CD4-positive, alpha-beta T cell treated with Interleukin-15 for 1 hour (primary cell): ENCODE data around the gene PIGL.
A peak's percentile ranks its signal among the peaks of the same experiment; 100 is the strongest.

Source experiments
- DNase-seq: peaks from one replicate; pipeline ENCODE4 v3.0.0-alpha.2; 2020

PIGL gene

DNA sequence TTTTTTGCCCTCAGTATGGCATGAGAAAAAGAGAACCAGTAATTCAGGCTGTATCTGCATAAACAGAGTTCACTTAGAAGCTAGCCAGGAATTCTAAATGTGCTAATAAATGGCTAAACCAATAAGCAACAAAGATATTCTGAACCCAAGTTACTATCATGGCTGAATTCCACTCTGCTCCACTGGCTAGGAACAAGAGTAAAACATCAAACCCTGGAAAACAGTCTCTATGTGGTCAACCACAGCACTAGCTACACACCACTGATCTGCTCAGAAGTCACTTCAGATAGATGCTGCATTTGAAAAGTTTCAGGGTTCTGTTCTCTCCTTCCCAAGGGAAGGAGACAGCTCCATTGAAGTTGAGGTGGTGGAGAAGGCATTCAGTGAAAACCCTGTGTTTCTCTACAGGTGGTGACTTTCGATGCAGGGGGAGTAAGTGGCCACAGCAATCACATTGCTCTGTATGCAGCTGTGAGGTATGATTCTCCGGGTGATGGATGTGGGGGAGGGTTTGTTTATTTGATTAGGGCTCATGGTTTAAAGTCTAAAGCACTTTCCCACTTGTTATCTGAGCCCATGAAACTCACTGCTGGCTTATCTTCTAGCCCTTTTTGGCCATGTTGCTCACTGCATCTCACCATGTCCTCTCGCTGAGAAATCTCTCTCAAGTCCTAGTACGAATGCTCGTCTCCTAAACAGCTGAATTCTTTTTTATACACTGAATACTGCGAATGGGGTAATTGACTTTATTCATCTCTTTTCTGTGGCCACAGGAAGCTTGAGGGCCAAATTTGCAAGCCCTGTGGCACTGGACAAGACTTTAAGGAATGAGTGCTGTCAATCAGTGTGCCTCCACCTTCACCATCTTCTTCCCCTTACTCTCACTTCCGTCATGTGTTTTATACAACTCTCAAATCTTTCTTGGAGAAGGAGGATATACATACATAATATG, 96.4 kb downstream of the PIGL start:
- DNase-seq = no peak

- no peak for DNase-seq
These were observed 97.2 kb downstream of the PIGL start for GRCh38 chr17:16314189-16314588.

- no peak for DNase-seq
These were observed 97.8 kb downstream of the PIGL start for GRCh38 chr17:16314859-16315258.

- DNase-seq = no peak
These were observed 103.0 kb downstream of the PIGL start for GRCh38 chr17:16319969-16320368.

DNA sequence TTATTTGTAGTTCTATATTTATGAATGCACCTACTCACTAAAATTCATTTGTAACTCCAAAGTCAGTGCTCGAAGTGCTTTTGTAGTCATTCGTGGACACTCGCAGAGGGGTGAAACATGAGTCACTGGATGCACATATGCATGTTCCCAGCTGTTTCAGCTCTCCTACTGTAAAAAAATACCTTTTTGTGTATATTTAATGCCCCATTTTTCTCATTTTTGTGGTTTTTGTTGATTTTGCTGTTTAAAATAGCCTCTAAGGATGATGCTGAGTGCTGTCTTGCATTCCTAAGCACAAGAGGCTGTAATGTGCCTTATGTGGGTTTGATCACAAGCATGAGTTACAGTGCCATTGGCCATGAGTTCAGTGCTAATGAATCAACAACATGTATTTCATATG, 105.6 kb downstream of the PIGL start:
- no peak for DNase-seq

DNA sequence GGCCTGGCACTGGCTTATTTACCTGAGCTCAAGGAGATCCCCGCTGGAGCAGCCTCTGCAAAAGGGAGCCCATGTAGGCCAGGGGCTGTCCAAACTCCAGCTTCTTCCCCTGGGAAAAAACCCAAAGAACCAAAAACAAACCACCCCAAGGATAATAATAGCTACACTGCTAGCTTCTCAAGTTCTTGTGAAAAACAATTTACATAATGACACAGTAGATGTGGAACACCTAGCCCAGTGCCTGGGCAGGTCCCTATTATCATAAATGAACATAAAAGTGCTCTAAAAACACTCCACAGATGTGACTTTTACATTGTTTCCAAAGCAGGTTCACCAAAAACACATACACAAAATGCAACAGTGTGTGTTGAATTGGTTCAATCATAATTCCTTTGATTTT, 109.0 kb downstream of the PIGL start:
- no peak for DNase-seq

DNA sequence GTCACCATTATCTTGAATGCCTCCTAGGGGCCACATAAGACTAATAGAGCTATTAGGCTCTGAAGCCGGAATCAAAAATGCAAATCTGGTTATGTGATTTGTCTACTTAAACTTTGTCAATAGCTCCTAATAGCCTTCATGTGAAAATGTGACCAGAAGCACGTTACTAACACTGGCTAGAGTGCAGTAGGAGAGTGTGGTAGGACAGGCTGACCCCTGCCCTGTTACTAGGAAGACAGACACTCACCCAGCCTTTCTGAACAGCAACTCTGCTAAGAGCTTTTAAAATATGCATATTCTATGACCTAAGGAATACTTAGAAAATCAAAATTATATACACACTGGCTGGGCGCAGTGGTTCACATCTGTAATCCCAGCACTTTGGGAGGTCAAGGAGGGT, 110.0 kb downstream of the PIGL start:
- DNase-seq = no peak

- no peak for DNase-seq
These were observed 112.0 kb downstream of the PIGL start for GRCh38 chr17:16328997-16329396.

GRCh38 chr17:16329519-16330271, 112.7 kb downstream of the PIGL start:
- DNase-seq = no peak

DNA sequence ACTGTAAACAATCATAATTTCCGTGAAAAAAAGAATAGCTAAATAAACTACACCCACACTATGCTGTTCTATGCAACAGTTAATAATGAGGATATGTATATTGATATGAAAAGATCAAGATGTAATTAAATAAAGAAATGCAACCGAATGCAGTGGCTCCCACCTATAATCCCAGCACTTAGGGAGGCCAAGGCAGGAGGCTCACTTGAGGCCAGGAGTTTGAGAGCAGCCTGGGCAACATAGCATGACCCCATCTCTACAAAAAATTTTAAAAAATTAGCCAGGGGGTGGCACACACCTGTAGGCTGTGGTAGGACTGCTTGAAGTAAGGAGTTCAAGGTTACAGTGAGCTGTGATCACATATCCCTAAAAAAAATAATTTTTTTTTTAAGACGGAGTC, 121.4 kb downstream of the PIGL start:
- DNase-seq = no peak

GRCh38 chr17:16339402-16339801, 122.4 kb downstream of the PIGL start:
- no peak for DNase-seq

DNA sequence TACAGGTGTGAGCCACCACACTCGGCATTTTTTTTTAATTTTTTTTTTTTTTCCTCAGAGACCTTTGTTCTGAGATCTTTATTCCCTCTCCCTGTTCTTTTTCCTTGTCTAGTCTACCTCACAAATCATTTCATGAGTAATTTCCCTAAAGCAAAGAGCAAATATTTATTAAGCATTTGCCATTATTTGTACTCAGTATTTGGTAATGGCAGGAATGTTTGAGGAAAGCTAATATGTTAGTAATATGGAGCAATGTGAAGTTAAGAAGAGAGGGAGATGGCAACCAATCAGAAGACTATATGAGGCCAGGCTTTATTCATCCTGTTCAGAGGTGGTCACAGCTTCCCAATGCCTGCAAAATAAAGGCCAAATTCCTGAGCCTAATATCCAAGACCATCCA, 122.9 kb downstream of the PIGL start:
- no peak for DNase-seq

- no peak for DNase-seq
These were observed 126.0 kb downstream of the PIGL start for GRCh38 chr17:16342979-16343378.

DNA sequence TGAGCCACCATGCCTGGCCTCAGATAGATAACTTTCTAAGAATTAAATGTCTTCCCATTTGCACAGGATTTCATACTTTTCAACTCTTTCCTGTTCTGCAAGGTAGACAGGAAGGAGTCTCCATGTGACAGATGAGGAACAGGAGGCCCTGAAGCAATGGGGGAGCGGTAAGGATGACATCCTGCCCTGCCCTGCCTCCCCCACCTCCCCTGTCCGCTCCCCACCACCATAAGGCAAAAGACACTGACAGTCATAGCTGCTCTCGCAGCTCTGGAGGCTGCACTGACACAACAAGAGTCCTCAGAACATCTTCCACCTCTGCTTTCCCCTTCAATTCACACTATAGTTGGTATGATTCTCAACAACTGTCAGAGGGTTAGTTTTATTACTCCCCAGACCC, 126.6 kb downstream of the PIGL start:
- no peak for DNase-seq

DNA sequence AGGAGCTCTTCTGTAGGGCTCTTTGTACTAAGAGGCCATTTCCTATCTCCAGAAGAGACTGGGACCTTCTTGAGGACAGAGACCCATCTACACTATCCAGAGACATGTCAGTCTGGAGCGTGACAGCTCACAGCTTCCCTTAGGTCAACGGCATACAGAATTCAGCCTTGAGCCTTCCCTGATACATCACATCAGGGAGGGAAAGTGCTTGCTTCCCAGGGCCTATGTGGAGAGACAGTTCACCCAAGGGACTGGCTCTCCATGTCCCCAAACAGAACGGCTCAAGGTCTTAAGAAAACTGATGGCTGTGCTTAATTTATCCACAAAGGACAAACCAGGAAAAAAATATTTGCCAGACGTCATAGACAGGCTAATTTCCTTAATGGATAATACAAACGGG, 128.6 kb downstream of the PIGL start:
- DNase-seq = no peak

DNA sequence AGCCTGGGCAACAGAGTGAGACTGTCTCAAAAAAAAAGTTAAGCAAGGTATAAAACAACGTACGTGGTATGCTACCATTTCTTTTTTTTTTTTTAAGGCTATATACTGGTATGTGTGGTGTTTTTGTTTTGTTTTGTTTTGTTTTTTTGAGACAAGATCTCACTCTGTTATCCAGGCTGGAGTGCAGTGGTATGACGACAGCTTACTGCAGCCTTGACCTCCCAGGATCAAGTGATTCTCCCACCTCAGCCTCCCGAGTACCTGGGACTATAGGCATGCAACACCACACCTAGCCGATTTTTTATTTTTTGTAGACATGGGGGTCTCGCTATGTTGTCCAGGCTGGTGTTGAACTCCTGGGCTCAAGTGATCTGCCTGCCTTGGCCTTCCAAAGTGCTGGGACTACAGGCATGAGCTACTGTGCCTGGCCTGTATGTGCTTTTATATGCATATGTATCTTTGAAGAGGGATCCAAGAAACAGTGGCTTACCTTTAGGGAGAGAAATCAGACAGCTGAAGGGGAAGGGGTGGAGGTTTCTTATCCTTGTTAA, 129.8 kb downstream of the PIGL start:
- DNase-seq = no peak

GRCh38 chr17:16348586-16348985, 131.6 kb downstream of the PIGL start:
- no peak for DNase-seq

DNA sequence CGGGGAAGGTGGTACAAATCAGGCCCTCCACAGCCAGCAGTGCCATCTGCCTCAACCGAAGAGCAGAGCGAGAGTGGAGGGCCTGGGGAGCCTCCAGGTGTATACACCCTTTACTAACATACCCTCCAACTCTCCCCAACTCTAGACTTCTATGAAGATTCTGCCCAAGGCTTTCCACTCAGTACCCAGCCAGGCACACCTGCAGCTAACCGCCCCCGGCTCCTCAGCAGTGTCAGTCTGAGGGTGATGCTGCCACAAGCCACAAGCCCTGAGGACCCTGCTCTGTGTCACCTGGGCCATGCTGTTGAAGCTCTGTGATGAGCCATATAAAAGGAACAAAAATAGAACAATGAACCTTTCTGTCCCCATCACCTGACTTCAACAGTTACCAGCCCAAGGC, 132.4 kb downstream of the PIGL start:
- DNase-seq = no peak

DNA sequence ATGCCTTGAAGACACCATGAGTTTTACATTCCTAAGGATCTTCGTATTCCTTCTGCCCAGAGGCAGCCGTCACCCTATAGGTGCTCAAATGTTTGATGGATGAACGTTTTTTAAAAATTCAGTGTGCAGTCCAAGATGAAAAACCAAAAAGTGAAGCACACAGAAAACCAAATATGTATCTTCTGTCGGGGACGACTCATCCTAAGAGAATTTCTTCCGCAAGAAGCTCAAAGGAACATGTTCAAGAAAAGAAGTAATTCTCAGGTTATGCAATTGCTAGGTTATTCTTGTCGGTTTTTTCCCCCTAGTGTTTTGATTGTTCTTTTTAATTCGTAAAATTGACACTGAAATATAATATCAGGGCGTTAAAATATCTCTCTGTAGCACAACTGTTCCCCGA, 134.8 kb downstream of the PIGL start:
- DNase-seq = no peak

- no peak for DNase-seq
These were observed 135.3 kb downstream of the PIGL start for GRCh38 chr17:16352303-16352666.

DNA sequence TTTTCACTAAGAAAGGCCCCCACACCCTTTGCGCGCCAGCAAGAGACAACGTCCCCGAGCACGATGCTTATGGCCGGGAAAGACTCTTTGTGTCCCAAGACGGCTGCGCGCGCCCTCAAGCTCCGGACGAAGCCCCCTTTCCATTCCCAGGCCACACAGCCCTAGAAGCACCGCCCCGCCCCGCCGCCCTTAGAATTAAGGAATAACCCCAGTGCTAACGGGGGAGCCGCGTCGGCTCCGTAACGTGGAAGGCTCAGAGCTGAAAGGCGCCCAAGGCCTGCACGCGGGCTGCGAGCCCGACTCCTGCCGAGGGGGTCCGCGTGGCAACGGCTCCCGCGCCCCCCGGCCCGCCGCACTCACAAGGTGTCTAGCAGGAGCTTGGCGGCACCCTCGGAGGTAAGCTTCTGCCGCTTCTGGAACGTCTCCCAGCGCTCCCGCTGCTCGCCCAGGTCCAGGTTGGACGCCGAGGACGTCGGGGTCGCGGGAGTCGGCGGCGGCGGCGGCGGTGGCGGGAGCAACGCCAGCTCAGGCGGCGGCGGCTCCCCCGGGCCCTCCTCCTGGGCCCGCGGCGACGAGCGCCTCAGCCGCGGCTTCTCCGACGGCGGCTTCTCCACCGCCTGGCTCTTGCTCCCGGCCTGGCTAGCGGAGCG, 135.8 kb downstream of the PIGL start:
- peak; percentile 19 for DNase-seq

GRCh38 chr17:16353317-16354174, 136.5 kb downstream of the PIGL start, which contains the start of gene CENPV:
Gene CENPV (minus strand): TSS chr17:16353469. CDS start chr17:16353436, 33 bp downstream.
- DNase-seq = peak; percentile 72
